ENCODE results near the gene ADAM12.

- TF ChIP-seq CTCF (IDR thresholded peaks at IDR 0.05; ENCODE audit: insufficient read depth, low read depth, low read length) (no peak), EZH2 (IDR thresholded peaks at IDR 0.05; ENCODE audit: insufficient read depth, low read length) (no peak)
These were observed 99.5 kb downstream of the ADAM12 start for GRCh38 chr10:126288547-126289493.

All from astrocyte (in vitro differentiated cells and primary cell).